Measurements from ENCODE around the gene ABL1.

Gene ABL1

GRCh38 chr9:130896233-130897014, 61.4 kb downstream of the ABL1 start, which contains the start of gene QRFP:
Gene QRFP (minus strand): TSS chr9:130896812. CDS start chr9:130893838, 2,974 bp downstream.
- in situ Hi-C loops (cut with MboI; ENCODE audit: low sequenced_read_pairs, unreplicated experiment), result no loop called here
- no peak for DNase-seq (ENCODE audit: low spot score)
- TF ChIP-seq, protein P1, sequence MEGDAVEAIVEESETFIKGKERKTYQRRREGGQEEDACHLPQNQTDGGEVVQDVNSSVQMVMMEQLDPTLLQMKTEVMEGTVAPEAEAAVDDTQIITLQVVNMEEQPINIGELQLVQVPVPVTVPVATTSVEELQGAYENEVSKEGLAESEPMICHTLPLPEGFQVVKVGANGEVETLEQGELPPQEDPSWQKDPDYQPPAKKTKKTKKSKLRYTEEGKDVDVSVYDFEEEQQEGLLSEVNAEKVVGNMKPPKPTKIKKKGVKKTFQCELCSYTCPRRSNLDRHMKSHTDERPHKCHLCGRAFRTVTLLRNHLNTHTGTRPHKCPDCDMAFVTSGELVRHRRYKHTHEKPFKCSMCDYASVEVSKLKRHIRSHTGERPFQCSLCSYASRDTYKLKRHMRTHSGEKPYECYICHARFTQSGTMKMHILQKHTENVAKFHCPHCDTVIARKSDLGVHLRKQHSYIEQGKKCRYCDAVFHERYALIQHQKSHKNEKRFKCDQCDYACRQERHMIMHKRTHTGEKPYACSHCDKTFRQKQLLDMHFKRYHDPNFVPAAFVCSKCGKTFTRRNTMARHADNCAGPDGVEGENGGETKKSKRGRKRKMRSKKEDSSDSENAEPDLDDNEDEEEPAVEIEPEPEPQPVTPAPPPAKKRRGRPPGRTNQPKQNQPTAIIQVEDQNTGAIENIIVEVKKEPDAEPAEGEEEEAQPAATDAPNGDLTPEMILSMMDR (IDR thresholded peaks at IDR 0.05; ENCODE audit: borderline replicate concordance, control extremely low read depth, extremely low read depth, insufficient read depth, missing control alignments), result no peak

DNA sequence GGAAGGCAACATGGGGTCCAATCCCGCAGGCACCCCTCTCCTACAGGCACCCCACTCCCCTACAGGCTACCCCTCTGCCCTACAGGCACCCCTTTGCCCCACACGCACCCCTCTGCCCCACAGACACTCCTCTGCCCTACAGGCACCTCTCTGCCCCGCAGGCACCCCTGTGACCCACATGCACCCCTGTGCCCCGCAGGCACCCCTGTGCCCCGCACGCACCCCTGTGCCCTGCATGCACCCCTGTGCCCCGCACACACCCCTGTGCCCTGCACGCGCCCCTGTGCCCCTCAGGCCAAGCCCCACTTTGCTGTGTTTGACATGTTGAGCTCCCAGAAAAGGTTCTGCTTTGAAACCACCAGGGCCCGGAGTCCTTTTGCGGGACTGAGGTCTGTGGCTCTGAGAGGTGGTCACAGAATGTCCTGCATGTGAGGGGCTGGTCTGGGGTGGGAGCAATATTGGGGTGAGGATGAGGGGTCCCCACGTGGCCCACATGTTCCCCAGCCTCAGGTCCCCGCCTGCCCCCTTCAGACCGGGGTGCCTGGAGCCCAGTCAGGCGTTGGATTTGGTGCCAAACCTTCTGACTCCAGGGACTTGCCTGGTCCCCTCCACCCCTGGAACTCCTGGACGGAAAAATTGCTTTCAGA, 62.2 kb downstream of the ABL1 start:
- no peak for DNase-seq (ENCODE audit: low spot score)
- in situ Hi-C loops (cut with MboI; ENCODE audit: low sequenced_read_pairs, unreplicated experiment), result no loop called here
- TF ChIP-seq, protein P1 (IDR thresholded peaks at IDR 0.05; ENCODE audit: borderline replicate concordance, control extremely low read depth, extremely low read depth, insufficient read depth, missing control alignments), result no peak

- no peak for DNase-seq (ENCODE audit: low spot score)
- TF ChIP-seq, protein P1 (IDR thresholded peaks at IDR 0.05; ENCODE audit: borderline replicate concordance, control extremely low read depth, extremely low read depth, insufficient read depth, missing control alignments), result no peak
- in situ Hi-C loops (cut with MboI; ENCODE audit: low sequenced_read_pairs, unreplicated experiment), result no loop called here
These were observed 62.9 kb downstream of the ABL1 start for GRCh38 chr9:130897848-130898551.

DNA sequence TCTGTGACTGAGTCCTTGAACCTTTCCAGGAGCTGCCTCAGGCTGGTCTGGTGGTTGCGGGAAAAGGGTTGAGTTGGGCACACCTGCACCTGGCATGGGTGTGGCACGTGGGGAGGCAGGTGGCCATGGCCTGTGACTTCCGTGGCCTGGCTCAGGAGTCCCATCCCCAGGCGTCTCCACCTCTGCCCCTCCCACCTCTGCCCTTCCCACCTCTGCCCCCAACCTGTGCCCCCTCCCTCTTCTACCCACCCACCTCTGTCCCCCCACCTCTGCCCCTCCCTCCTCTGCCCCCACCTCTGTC, 63.4 kb downstream of the ABL1 start:
- DNase-seq (ENCODE audit: low spot score), result no peak
- in situ Hi-C loops (cut with MboI; ENCODE audit: low sequenced_read_pairs, unreplicated experiment), result no loop called here
- TF ChIP-seq, protein P1 (IDR thresholded peaks at IDR 0.05; ENCODE audit: borderline replicate concordance, control extremely low read depth, extremely low read depth, insufficient read depth, missing control alignments), result no peak

DNA sequence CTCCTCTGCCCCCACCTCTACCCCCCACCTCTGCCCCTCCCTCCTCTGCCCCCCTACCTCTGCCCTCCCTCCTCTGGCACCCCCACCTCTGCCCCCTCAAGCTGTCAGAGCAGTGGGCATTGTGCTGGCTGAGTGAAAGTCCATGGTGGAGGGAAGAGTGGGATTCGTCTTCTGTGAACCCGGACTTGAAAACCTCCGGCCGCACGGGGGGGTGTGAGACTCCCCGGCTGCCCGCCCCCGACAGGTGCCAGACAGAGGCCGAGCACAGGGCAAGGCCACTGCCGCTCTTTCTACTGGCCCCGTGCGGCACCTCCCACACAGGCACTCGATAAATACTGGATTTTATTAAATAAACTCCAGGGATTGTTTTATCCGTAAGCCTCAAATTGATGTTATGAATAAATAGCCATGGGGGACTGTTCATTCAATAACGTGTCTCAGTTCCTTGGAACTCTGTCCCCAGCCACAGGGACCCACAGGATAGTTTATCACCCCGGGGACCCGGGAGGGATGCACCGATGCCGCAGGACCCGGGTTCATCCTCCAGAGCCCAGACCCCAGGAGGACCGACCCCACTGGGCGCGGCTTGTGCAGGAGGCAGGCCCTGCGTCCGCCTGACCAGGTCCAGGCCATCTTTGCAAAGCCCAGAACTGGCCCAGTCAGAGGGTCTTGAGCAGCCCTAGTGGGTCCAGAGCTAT, 64.1 kb downstream of the ABL1 start:
- in situ Hi-C loops (cut with MboI; ENCODE audit: low sequenced_read_pairs, unreplicated experiment), result no loop called here
- TF ChIP-seq, protein P1 (IDR thresholded peaks at IDR 0.05; ENCODE audit: borderline replicate concordance, control extremely low read depth, extremely low read depth, insufficient read depth, missing control alignments), result no peak
- DNase-seq (ENCODE audit: low spot score), result no peak
